Activated CD8-positive, alpha-beta memory T cell treated with anti-CD3 and anti-CD28 coated beads, Interleukin-2, amount 10 ng/mL, durations not matched to agents 7 days and 5 days (primary cell): Measurements from ENCODE around the gene TMEM80. TPM values are rescaled to one million over a fixed set of nuclear protein-coding genes. Genes with fewer than 3 reads are reported as not detected.

Experiments
- total RNA-seq, 2 experiments: library from RNA; stranded (reverse); gene quantifications; one replicate each; pipeline ENCODE4 v1.2.3, GENCODE V29; 2021

Gene TMEM80
- total RNA-seq, 2 experiments from 2014 or later: 23.5 to 26.0 TPM

Other genes starting within 250 kb of the TMEM80 start
- gene PTDSS2, start 245.5 kb upstream of the TMEM80 start, total RNA-seq: 10 to 100 TPM; 26.6 to 31.2 TPM
- 100 to 1,000 TPM in 1 of 2 experiments, 10 to 100 TPM in 1; 98.4 to 113 TPM for gene RNH1, start 188.6 kb upstream of the TMEM80 start, total RNA-seq
- gene HRAS, start 160.2 kb upstream of the TMEM80 start, total RNA-seq: 10 to 100 TPM; 50.7 to 53.8 TPM
- gene LRRC56, start 158.3 kb upstream of the TMEM80 start, total RNA-seq: 1 to 10 TPM; 1.7 to 2.1 TPM
- gene LMNTD2, start 135.1 kb upstream of the TMEM80 start, total RNA-seq: 1 to 10 TPM in 1 of 2 experiments, under 1 TPM in 1; 0.23 to 1.3 TPM
- gene RASSF7, start 134.8 kb upstream of the TMEM80 start, total RNA-seq: 10 to 100 TPM; 20.8 to 32.1 TPM
- 10 to 100 TPM; 60.2 to 62.0 TPM for gene PHRF1, start 119.3 kb upstream of the TMEM80 start, total RNA-seq
- gene IRF7, start 79.9 kb upstream of the TMEM80 start, total RNA-seq: 100 to 1,000 TPM; 146 to 267 TPM
- gene CDHR5, start 70.9 kb upstream of the TMEM80 start, total RNA-seq: not detected
- gene SCT, start 68.6 kb upstream of the TMEM80 start, total RNA-seq: not detected
- under 1 TPM; 0.16 to 0.41 TPM for gene DRD4, start 58.5 kb upstream of the TMEM80 start, total RNA-seq
- 10 to 100 TPM; 39.0 to 40.1 TPM for gene DEAF1, start 594 bp upstream of the TMEM80 start, total RNA-seq
- gene EPS8L2, start 10.4 kb downstream of the TMEM80 start, total RNA-seq: 10 to 100 TPM; 17.4 to 20.2 TPM
- 100 to 1,000 TPM; 249 to 293 TPM for gene TALDO1, start 51.6 kb downstream of the TMEM80 start, total RNA-seq
- 10 to 100 TPM; 62.4 to 79.4 TPM for gene GATD1, start 81.7 kb downstream of the TMEM80 start, total RNA-seq
- gene CEND1, start 94.3 kb downstream of the TMEM80 start, total RNA-seq: 1 to 10 TPM; 1.3 to 3.7 TPM
- gene SLC25A22, start 102.5 kb downstream of the TMEM80 start, total RNA-seq: 10 to 100 TPM; 49.4 to 54.7 TPM
- 10 to 100 TPM; 42.4 to 59.8 TPM for gene PIDD1, start 109.4 kb downstream of the TMEM80 start, total RNA-seq
- 1,000 to 10,000 TPM; 1,844 to 1,872 TPM for gene RPLP2, start 114.2 kb downstream of the TMEM80 start, total RNA-seq
- gene PNPLA2, start 123.1 kb downstream of the TMEM80 start, total RNA-seq: 10 to 100 TPM; 64.7 to 70.0 TPM
- 10 to 100 TPM; 11.3 to 14.1 TPM for gene CRACR2B, start 132.1 kb downstream of the TMEM80 start, total RNA-seq
- gene CD151, start 137.1 kb downstream of the TMEM80 start, total RNA-seq: 10 to 100 TPM; 23.1 to 54.9 TPM
- gene POLR2L, start 146.7 kb downstream of the TMEM80 start, total RNA-seq: 100 to 1,000 TPM in 1 of 2 experiments, 10 to 100 TPM in 1; 87.6 to 114 TPM
- 10 to 100 TPM in 1 of 2 experiments, 1 to 10 TPM in 1; 7.8 to 17.8 TPM for gene TSPAN4, start 147.0 kb downstream of the TMEM80 start, total RNA-seq
- gene CHID1, start 215.0 kb downstream of the TMEM80 start, total RNA-seq: 10 to 100 TPM; 46.8 to 59.4 TPM
- gene AP2A2, start 230.1 kb downstream of the TMEM80 start, total RNA-seq: 10 to 100 TPM; 36.3 to 52.2 TPM